RWPE1 (cell line): ENCODE results near the gene CHST11.
"Not testable (repeated sequence)": the region's sequence is repeated elsewhere in the genome, so short reads cannot be mapped to it uniquely, and the experiment has no call there.

Experiments used
- CTCF ChIA-PET: fragments of 350-600 bp; sonication (Branson Sonifier 250); formaldehyde crosslinking; extraction: SDS; loops from one replicate; lab custom pipeline; 2021; lab: Yijun Ruan, JAX
- POLR2A ChIA-PET: fragments of 400-600 bp; formaldehyde crosslinking; extraction: SDS; loops from one replicate; lab custom pipeline; 2020; ENCODE audit warnings: antibody characterized with exemption; ENCODE audit not compliant: low non-redundant PET; lab: Yijun Ruan, JAX
- DNase-seq: peaks from one replicate; pipeline ENCODE4 v3.0.0; 2012; ENCODE audit warnings: low spot score
- H3K27ac ChIP-seq: fragments of 450-650 bp; 2 replicates; pipeline ENCODE4 v1.5.1; 2017
- CTCF ChIP-seq: fragments of 450-650 bp; conservative IDR thresholded peaks from 2 replicates; pipeline ENCODE4 v1.5.1; 2017; ENCODE audit warnings: low read depth, mild to moderate bottlenecking

Gene CHST11

GRCh38 chr12:104740668-104741067 lies 283.9 kb downstream of the CHST11 start:
- TF ChIP-seq CTCF: no peak
- CTCF ChIA-PET: interaction anchor here (0.6 kb wide), 2 partner anchors 9 to 227 kb away, joined by 3 to 6 read pairs; no protein-coding TSS in a partner anchor
- no peak overlapping the region for H3K27ac ChIP-seq
- POLR2A ChIA-PET: no interaction called here
- no peak for DNase-seq

GRCh38 chr12:104741077-104741476 lies 284.3 kb downstream of the CHST11 start:
- ChIA-PET CTCF (interaction anchor here (0.6 kb wide), 2 partner anchors 9 to 227 kb away, joined by 3 to 6 read pairs; no protein-coding TSS in a partner anchor), POLR2A (no interaction called here)
- no peak for TF ChIP-seq CTCF
- H3K27ac ChIP-seq: no peak overlapping the region
- no peak for DNase-seq

- DNase-seq: no peak
- POLR2A ChIA-PET: no interaction called here
- CTCF ChIA-PET: interaction anchor here (0.6 kb wide), 1 partner anchor 29 kb away, joined by 4 read pairs; no protein-coding TSS in a partner anchor
- H3K27ac ChIP-seq: no peak overlapping the region
- TF ChIP-seq CTCF: no peak
Measured at GRCh38 chr12:104741497-104742367, 285.0 kb downstream of the CHST11 start.

- DNase-seq: no peak
- ChIA-PET CTCF (interaction anchor here (0.6 kb wide), 2 partner anchors 30 to 306 kb away, joined by 4 read pairs; no protein-coding TSS in a partner anchor), POLR2A (no interaction called here)
- TF ChIP-seq CTCF: no peak
- H3K27ac ChIP-seq: no peak overlapping the region
Measured at GRCh38 chr12:104742551-104743201, 285.9 kb downstream of the CHST11 start.

- no peak for TF ChIP-seq CTCF
- no peak for DNase-seq
- POLR2A ChIA-PET: no interaction called here
- no peak overlapping the region for H3K27ac ChIP-seq
- CTCF ChIA-PET: no interaction called here
Measured at GRCh38 chr12:104743202-104743580, 286.4 kb downstream of the CHST11 start.

- POLR2A ChIA-PET, DNase-seq, CTCF ChIA-PET, H3K27ac ChIP-seq: not testable (repeated sequence)
Measured at GRCh38 chr12:104743753-104744548, 287.2 kb downstream of the CHST11 start.
